Lung (tissue), 12 donors: ENCODE measurements around the gene SULT2B1. TPM values are rescaled to one million over a fixed set of nuclear protein-coding genes. Genes with fewer than 3 reads are reported as not detected.
A peak's percentile ranks its signal among the peaks of the same experiment; 100 is the strongest.

Experiments
- ATAC-seq: fragments of 200-7000 bp; cut with Tn5 transposase; one replicate; pipeline ENCODE4 v1.9.1; 2020; ENCODE audit warnings: moderate number of reproducible peaks; ENCODE audit not compliant: insufficient read depth, low FRiP score
- DNase-seq, 3 donors: peaks; one replicate each; pipeline ENCODE4 v3.0.0-alpha.2; 2013 to 2017
- H3K27ac ChIP-seq, 2 donors: one replicate each; pipeline ENCODE4 v1.5.1; 2013; ENCODE audit warnings: mild to moderate bottlenecking in 2 of 2, moderate library complexity in 2 of 2, control low read depth in 1 of 2, inconsistent platforms in 1 of 2, low read depth in 1 of 2, low read length in 1 of 2
- H3K27me3 ChIP-seq, 3 donors: one replicate each; pipeline ENCODE4 v1.5.1; 2013; ENCODE audit warnings: low read length in 2 of 3; ENCODE audit not compliant: control insufficient read depth in 3 of 3, insufficient read depth in 3 of 3
- H3K36me3 ChIP-seq, 4 donors: one replicate each; pipeline ENCODE4 v1.5.1; 2013; ENCODE audit warnings: low read length in 4 of 4, mild to moderate bottlenecking in 1 of 4, moderate library complexity in 1 of 4; ENCODE audit not compliant: control insufficient read depth in 4 of 4, insufficient read depth in 4 of 4
- H3K4me1 ChIP-seq, 5 donors: one replicate each; pipeline ENCODE4 v1.5.1; 2013; ENCODE audit warnings: low read length in 5 of 5, mild to moderate bottlenecking in 2 of 5, moderate library complexity in 1 of 5; ENCODE audit not compliant: control insufficient read depth in 5 of 5, insufficient read depth in 5 of 5
- H3K4me3 ChIP-seq: one replicate; pipeline ENCODE4 v1.5.1; 2013; ENCODE audit warnings: mild to moderate bottlenecking, control low read depth, moderate library complexity
- H3K9ac ChIP-seq, 2 donors: one replicate each; pipeline ENCODE4 v1.5.1; 2013; ENCODE audit warnings: low read length in 2 of 2, control low read depth in 1 of 2; ENCODE audit not compliant: insufficient read depth in 1 of 2
- H3K9me3 ChIP-seq, 4 donors: one replicate each; pipeline ENCODE4 v1.5.1; 2013; ENCODE audit warnings: low read length in 3 of 4, mild to moderate bottlenecking in 1 of 4, moderate library complexity in 1 of 4; ENCODE audit not compliant: control insufficient read depth in 4 of 4, insufficient read depth in 3 of 4
- CTCF ChIP-seq: IDR thresholded peaks from 2 replicates; pipeline ENCODE4 v1.5.1; 2012; ENCODE audit warnings: mild to moderate bottlenecking; ENCODE audit errors: control extremely low read depth, extremely low read depth
- WGBS, 2 donors: extraction: QIAGEN DNeasy Blood & Tissue Kit; methylation state at CpG; one replicate each; pipeline ENCODE4 v1.1.7; 2013; 5-methylcytosine and 5-hydroxymethylcytosine counted together
- polyA plus RNA-seq, 2 donors: library from polyadenylated mRNA; stranded (reverse); fragments of 200-250 nt; gene quantifications; one replicate each; pipeline ENCODE4 v1.2.1, GENCODE V29; 2013
- total RNA-seq, 2 donors: library from RNA; depleted of rRNA in 1 of 2; stranded (reverse); fragments of >200 nt in 1 of 2; gene quantifications; one replicate each; pipeline ENCODE4 v1.2.1, GENCODE V29; 2014 to 2021
- donor health status: control.
- donor health status: control.
- donor health status: Bipolar disorder and iron deficiency.
- donor health status: healthy.
- donor health status: DM: yes; HTN: yes; CAD: no.

Gene SULT2B1
- total and polyA plus RNA-seq, 4 donors = 1.2 to 22.9 (median 10.7) TPM

- ATAC-seq (peak; percentile 10), DNase-seq (peak; percentile 39 to 57 (median 40))
- H3K9me3 ChIP-seq = no peaks in the 10 kb centered on the region
- 52 to 68% methylated on average over 29 to 31 of the region's 31 CpGs for WGBS, 2 donors
- peak within 1 kb of the TSS in 1 of 2 donors; percentile 78 for H3K27ac ChIP-seq
- peak within 1 kb of the TSS; percentile 14 for H3K4me3 ChIP-seq
- H3K27me3 ChIP-seq = no peaks in the 10 kb centered on the region
- no peak within 1 kb of the TSS for H3K9ac ChIP-seq
- no peak for TF ChIP-seq CTCF
- peaks cover 0 to 38% (median 20%) of the 10 kb centered on the region in 5 donors for H3K4me1 ChIP-seq
- peaks cover 13 to 38% (median 22%) of the 10 kb centered on the region in 4 donors for H3K36me3 ChIP-seq
Observed at GRCh38 chr19:48614436-48615230, 62.7 kb downstream of the SULT2B1 start, which contains the start of gene FAM83E. Gene FAM83E, minus strand, starts transcription at chr19:48615076. Its CDS starts 1,704 bp downstream, at chr19:48613372.

- DNase-seq (no peak), ATAC-seq (no peak)
- Histone ChIP-seq H3K36me3 (peaks cover 13 to 38% (median 22%) of the 10 kb centered on the region in 4 donors), H3K4me1 (peaks cover 0 to 41% (median 20%) of the 10 kb centered on the region in 5 donors), H3K9ac (no peak overlapping the region), H3K9me3 (no peaks in the 10 kb centered on the region), H3K27ac (peak overlapping the region in 1 of 2 donors; percentile 78), H3K4me3 (no peak overlapping the region), H3K27me3 (no peaks in the 10 kb centered on the region)
- TF ChIP-seq CTCF = no peak
- 73 to 84% methylated on average over 17 to 19 of the region's 19 CpGs for WGBS, 2 donors
Observed at GRCh38 chr19:48615231-48616040, 63.5 kb downstream of the SULT2B1 start.

- Histone ChIP-seq H3K9me3 (no peaks in the 10 kb centered on the region), H3K36me3 (peaks cover 13 to 38% (median 22%) of the 10 kb centered on the region in 4 donors), H3K4me3 (no peak overlapping the region), H3K4me1 (peaks cover 0 to 41% (median 20%) of the 10 kb centered on the region in 5 donors), H3K27ac (peak overlapping the region in 1 of 2 donors; percentile 78), H3K9ac (no peak overlapping the region), H3K27me3 (no peaks in the 10 kb centered on the region)
- ATAC-seq = no peak
- TF ChIP-seq CTCF = no peak
- DNase-seq = no peak
- WGBS, 2 donors = 83 to 94% methylated on average over 14 to 16 of the region's 16 CpGs
Observed at GRCh38 chr19:48616041-48616436, 64.1 kb downstream of the SULT2B1 start.
